ENCODE results near the gene KIF26B. TPM values are rescaled to one million over a fixed set of nuclear protein-coding genes. Genes with fewer than 3 reads are reported as not detected.

KIF26B gene
- polyA plus RNA-seq, 2 of the 4 experiments (the other 2 are of a cell fraction): 0.01 to 0.04 TPM

DNA sequence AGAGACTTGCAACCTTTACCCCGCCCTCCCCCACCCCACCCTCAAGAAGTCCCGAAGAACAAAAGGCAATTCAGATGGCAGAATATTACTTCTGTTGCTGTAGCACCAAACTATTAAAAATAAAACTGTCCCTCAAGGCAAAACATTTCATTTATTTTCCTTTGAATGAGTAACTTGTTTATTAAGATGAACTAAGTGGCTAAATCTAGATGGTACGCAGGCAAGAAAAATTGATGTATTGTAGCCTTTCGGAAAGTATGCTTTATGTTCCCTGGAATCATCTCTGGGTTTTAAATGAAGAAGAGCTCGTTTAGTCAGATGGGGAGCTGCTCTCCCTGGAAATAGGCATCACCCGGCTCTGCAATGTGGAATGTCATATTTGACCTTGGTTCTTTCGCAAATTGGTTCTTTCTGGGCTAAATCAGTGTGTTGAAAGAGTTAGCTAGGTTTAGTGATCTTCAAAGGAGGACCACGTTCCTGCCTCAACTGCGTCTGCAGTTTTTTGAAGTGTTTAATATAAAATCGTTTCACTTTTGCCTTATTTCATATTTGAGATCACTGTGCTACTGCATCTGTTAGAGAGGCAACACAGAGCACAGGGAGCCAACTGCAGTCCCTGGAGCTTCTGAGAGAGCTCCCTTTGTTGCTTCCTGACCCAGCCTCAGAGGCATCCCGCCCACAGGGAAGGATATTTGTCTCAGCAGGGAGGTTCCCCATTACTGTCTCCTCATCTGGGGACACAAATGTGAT, 61.8 kb downstream of the KIF26B start:
- ATAC-seq: no peak

DNA sequence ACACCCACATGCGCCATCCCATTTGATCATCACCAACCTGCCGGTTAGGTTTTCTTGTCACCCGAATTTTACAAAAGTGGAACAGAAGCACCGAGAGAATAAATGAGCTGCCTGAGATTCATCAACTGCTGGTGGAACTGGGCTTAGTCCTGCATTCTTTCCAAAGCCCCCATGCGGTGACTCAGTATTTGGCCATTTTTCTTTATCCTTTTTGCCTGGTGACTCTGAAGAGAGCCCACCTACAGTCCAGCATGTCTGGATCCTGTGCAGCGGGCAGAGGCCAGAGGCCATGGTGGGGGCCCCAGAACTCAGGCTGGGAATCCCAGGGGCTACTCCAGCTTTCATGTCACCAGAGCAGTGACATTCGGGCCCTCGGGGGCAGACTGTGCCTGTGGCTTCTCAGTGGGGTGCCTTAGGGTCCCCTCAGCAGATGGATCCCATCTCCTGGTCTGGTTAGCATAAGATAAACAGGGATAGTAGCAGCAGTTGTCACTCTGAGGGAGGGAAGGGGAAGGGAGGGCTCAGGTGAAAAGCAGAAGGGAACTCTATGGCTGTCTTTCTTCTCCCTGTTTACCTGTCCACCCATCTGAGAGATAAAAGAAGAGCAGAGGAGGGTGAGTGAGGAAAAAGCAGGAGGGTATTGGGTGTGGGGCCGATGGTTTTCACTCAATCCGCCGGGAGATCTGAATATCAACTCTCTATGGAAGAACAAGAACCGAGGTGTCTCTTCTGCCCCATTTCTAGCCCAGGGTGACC, 63.2 kb downstream of the KIF26B start:
- H3K4me3 ChIP-seq: no peak overlapping the region
- DNase-seq (ENCODE audit: low read depth in 1 of 2, low spot score in 1 of 2) (no peak), ATAC-seq (no peak), FAIRE-seq (no peak)
- no peaks in the 10 kb centered on the region for H3K4me1 ChIP-seq
- 66% methylated on average over 12 of the region's 12 CpGs for WGBS (ENCODE audit: missing lambda C conversion rate)
- TF ChIP-seq GATA3 (IDR thresholded peaks at IDR 0.05; ENCODE audit: borderline replicate concordance) (no peak), MAZ (IDR thresholded peaks at IDR 0.05; ENCODE audit: borderline replicate concordance, low read depth, low read length) (no peak), BHLHE40 (IDR thresholded peaks at IDR 0.05; ENCODE audit: low read depth, low read length) (no peak), CBX8 (IDR thresholded peaks at IDR 0.05) (no peak), EP300 (IDR thresholded peaks at IDR 0.05) (no peak), HOXA7 (CRISPR knock-in tag; IDR thresholded peaks at IDR 0.05) (no peak), HOXB13 (CRISPR knock-in tag; IDR thresholded peaks at IDR 0.05; ENCODE audit: low read depth) (no peak), FOXS1 (CRISPR knock-in tag; IDR thresholded peaks at IDR 0.05) (no peak), RAD21 (conservative IDR thresholded peaks at IDR 0.05 in 1 of 2, IDR thresholded peaks at IDR 0.05 in 1 of 2) (no peak), KDM5A (IDR thresholded peaks at IDR 0.05) (no peak)
- TF ChIP-seq, protein P1, sequence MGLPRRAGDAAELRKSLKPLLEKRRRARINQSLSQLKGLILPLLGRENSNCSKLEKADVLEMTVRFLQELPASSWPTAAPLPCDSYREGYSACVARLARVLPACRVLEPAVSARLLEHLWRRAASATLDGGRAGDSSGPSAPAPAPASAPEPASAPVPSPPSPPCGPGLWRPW (IDR thresholded peaks at IDR 0.05): no peak
- TF ChIP-seq, protein P2, sequence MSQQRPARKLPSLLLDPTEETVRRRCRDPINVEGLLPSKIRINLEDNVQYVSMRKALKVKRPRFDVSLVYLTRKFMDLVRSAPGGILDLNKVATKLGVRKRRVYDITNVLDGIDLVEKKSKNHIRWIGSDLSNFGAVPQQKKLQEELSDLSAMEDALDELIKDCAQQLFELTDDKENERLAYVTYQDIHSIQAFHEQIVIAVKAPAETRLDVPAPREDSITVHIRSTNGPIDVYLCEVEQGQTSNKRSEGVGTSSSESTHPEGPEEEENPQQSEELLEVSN (IDR thresholded peaks at IDR 0.05; ENCODE audit: borderline replicate concordance, low read depth): no peak
- ChIA-PET CTCF (no interaction called here), POLR2A (no interaction called here)
- no peak overlapping the region for H3K27ac ChIP-seq
- no peaks in the 10 kb centered on the region for H3K9me3 ChIP-seq
- no peak overlapping the region for H3K4me2 ChIP-seq

More for the DNA sequence above, 61.8 kb downstream of the KIF26B start:
- WGBS (ENCODE audit: missing lambda C conversion rate): 37% methylated on average over 11 of the region's 11 CpGs
- H3K4me2 ChIP-seq: no peak overlapping the region
- no peak for TF ChIP-seq JUNB (IDR thresholded peaks at IDR 0.05)
- TF ChIP-seq, protein P1 (IDR thresholded peaks at IDR 0.05): no peak
- TF ChIP-seq, protein P3, sequence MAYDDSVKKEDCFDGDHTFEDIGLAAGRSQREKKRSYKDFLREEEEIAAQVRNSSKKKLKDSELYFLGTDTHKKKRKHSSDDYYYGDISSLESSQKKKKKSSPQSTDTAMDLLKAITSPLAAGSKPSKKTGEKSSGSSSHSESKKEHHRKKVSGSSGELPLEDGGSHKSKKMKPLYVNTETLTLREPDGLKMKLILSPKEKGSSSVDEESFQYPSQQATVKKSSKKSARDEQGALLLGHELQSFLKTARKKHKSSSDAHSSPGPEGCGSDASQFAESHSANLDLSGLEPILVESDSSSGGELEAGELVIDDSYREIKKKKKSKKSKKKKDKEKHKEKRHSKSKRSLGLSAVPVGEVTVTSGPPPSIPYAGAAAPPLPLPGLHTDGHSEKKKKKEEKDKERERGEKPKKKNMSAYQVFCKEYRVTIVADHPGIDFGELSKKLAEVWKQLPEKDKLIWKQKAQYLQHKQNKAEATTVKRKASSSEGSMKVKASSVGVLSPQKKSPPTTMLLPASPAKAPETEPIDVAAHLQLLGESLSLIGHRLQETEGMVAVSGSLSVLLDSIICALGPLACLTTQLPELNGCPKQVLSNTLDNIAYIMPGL (CRISPR knock-in tag; IDR thresholded peaks at IDR 0.05; ENCODE audit: borderline replicate concordance): no peak
- TF ChIP-seq POLR2AphosphoS2 (conservative IDR thresholded peaks at IDR 0.05; ENCODE audit: low read length): no peak
- no peak for TF ChIP-seq ZC3H11A (IDR thresholded peaks at IDR 0.05)
- no peak for TF ChIP-seq MAFK (IDR thresholded peaks at IDR 0.05; ENCODE audit: partially characterized antibody)
- no peak for TF ChIP-seq BHLHE40 (IDR thresholded peaks at IDR 0.05; ENCODE audit: low read depth, low read length)
- TF ChIP-seq ZSCAN20 (CRISPR knock-in tag; IDR thresholded peaks at IDR 0.05): no peak
- no peak for TF ChIP-seq HOXA7 (CRISPR knock-in tag; IDR thresholded peaks at IDR 0.05)
- TF ChIP-seq FOXS1 (CRISPR knock-in tag; IDR thresholded peaks at IDR 0.05): no peak
- no peak for TF ChIP-seq HOXB13 (CRISPR knock-in tag; IDR thresholded peaks at IDR 0.05; ENCODE audit: low read depth)
- TF ChIP-seq RARB (CRISPR knock-in tag; IDR thresholded peaks at IDR 0.05): no peak
- TF ChIP-seq RAD21 (conservative IDR thresholded peaks at IDR 0.05 in 1 of 2, IDR thresholded peaks at IDR 0.05 in 1 of 2): no peak
- TF ChIP-seq, protein P4, sequence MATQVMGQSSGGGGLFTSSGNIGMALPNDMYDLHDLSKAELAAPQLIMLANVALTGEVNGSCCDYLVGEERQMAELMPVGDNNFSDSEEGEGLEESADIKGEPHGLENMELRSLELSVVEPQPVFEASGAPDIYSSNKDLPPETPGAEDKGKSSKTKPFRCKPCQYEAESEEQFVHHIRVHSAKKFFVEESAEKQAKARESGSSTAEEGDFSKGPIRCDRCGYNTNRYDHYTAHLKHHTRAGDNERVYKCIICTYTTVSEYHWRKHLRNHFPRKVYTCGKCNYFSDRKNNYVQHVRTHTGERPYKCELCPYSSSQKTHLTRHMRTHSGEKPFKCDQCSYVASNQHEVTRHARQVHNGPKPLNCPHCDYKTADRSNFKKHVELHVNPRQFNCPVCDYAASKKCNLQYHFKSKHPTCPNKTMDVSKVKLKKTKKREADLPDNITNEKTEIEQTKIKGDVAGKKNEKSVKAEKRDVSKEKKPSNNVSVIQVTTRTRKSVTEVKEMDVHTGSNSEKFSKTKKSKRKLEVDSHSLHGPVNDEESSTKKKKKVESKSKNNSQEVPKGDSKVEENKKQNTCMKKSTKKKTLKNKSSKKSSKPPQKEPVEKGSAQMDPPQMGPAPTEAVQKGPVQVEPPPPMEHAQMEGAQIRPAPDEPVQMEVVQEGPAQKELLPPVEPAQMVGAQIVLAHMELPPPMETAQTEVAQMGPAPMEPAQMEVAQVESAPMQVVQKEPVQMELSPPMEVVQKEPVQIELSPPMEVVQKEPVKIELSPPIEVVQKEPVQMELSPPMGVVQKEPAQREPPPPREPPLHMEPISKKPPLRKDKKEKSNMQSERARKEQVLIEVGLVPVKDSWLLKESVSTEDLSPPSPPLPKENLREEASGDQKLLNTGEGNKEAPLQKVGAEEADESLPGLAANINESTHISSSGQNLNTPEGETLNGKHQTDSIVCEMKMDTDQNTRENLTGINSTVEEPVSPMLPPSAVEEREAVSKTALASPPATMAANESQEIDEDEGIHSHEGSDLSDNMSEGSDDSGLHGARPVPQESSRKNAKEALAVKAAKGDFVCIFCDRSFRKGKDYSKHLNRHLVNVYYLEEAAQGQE (IDR thresholded peaks at IDR 0.05): no peak
- no peak for TF ChIP-seq HOXB5 (CRISPR knock-in tag; IDR thresholded peaks at IDR 0.05)
- no peak for TF ChIP-seq NFE2L2 (conservative IDR thresholded peaks at IDR 0.05; ENCODE audit: low read length)
- TF ChIP-seq MYC (IDR thresholded peaks at IDR 0.05; ENCODE audit: borderline replicate concordance, low read length): no peak
- no peak overlapping the region for H3K27ac ChIP-seq
- no peak overlapping the region for H3K4me3 ChIP-seq
- H3K9me3 ChIP-seq: no peaks in the 10 kb centered on the region
- FAIRE-seq (no peak), DNase-seq (ENCODE audit: low read depth in 1 of 2, low spot score in 1 of 2) (no peak)
- CTCF ChIA-PET: interaction anchor here (0.6 to 0.7 kb wide), 2 partner anchors 1168 to 1443 kb away, joined by 3 to 4 read pairs; no protein-coding TSS in a partner anchor
- no peaks in the 10 kb centered on the region for H3K4me1 ChIP-seq
- POLR2A ChIA-PET: no interaction called here

Measured in A549 (cell line).